ENCODE data around the gene CPD. TPM values are rescaled to one million over a fixed set of nuclear protein-coding genes. Genes with fewer than 3 reads are reported as not detected.

Gene CPD
- total and polyA plus RNA-seq, 2 of the 13 experiments (the other 11 are each of a cell fraction or from before 2014, with no cell fraction given) = 46.1 to 72.3 TPM

DNA sequence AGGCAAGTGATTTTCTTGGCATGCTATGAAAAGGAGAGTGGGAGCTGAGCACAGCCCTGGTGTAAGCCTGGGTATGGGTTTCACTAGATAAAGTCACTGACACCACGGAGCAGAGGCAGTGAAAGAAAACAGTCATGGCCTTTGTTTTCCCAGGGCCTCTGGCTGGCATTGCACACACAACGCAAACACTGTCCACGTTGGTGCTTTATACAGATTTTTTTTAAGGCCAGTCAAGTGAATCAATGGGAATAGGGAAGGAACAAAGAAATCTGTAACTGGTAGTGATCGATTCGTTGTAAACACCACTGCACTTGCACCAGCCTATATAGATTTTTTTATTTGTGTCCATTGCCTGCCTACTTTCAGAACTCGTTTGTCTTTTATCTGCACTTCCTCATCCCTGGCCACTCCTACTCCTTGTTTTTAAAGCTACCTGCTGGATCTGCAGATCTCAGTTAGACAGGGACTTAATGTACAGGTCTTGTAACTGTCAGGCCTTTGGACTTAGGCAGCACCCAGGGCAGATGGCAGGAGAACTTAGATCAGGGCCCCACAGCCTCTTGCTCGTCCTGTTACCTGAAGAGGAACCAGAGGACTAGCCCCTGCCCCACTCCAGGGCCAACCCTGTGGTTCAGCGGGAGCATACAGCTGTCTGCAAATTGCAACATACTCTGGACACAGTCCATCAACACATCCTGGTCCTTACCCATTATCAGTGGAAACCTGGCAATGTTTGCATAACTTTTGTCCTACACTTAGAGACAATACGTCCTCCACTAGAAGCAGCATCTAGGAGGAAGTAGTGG is 34.2 kb upstream of the CPD start (continued):
- no peak for TF ChIP-seq ZNF83 (CRISPR knock-in tag; IDR thresholded peaks at IDR 0.05; ENCODE audit: borderline replicate concordance)
- no peak for TF ChIP-seq SMAD9 (CRISPR knock-in tag; IDR thresholded peaks at IDR 0.05)
- TF ChIP-seq, protein P1, sequence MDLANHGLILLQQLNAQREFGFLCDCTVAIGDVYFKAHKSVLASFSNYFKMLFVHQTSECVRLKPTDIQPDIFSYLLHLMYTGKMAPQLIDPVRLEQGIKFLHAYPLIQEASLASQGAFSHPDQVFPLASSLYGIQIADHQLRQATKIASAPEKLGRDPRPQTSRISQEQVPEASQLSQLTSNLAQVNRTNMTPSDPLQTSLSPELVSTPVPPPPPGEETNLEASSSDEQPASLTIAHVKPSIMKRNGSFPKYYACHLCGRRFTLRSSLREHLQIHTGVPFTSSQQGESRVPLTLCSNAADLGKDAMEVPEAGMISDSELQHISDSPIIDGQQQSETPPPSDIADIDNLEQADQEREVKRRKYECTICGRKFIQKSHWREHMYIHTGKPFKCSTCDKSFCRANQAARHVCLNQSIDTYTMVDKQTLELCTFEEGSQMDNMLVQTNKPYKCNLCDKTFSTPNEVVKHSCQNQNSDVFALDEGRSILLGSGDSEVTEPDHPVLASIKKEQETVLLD (CRISPR knock-in tag; IDR thresholded peaks at IDR 0.05; ENCODE audit: low read depth) = no peak
- TF ChIP-seq, protein P2, sequence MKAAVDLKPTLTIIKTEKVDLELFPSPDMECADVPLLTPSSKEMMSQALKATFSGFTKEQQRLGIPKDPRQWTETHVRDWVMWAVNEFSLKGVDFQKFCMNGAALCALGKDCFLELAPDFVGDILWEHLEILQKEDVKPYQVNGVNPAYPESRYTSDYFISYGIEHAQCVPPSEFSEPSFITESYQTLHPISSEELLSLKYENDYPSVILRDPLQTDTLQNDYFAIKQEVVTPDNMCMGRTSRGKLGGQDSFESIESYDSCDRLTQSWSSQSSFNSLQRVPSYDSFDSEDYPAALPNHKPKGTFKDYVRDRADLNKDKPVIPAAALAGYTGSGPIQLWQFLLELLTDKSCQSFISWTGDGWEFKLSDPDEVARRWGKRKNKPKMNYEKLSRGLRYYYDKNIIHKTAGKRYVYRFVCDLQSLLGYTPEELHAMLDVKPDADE (CRISPR knock-in tag; IDR thresholded peaks at IDR 0.05) = no peak
- 0 out of 2 replicates have a peak, but pooled peaks have one; percentile 31 for TF ChIP-seq ZNF777 (CRISPR knock-in tag; IDR thresholded peaks at IDR 0.05)
- TF ChIP-seq ZIK1 (CRISPR knock-in tag; IDR thresholded peaks at IDR 0.05; ENCODE audit: borderline replicate concordance, low read depth) = no peak
- peak; percentile 77 for TF ChIP-seq HMG20B (CRISPR knock-in tag; conservative IDR thresholded peaks at IDR 0.05)
- TF ChIP-seq, protein P3, sequence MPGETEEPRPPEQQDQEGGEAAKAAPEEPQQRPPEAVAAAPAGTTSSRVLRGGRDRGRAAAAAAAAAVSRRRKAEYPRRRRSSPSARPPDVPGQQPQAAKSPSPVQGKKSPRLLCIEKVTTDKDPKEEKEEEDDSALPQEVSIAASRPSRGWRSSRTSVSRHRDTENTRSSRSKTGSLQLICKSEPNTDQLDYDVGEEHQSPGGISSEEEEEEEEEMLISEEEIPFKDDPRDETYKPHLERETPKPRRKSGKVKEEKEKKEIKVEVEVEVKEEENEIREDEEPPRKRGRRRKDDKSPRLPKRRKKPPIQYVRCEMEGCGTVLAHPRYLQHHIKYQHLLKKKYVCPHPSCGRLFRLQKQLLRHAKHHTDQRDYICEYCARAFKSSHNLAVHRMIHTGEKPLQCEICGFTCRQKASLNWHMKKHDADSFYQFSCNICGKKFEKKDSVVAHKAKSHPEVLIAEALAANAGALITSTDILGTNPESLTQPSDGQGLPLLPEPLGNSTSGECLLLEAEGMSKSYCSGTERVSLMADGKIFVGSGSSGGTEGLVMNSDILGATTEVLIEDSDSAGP (CRISPR knock-in tag; IDR thresholded peaks at IDR 0.05; ENCODE audit: borderline replicate concordance) = peak; percentile 92
- TF ChIP-seq TEAD3 (CRISPR knock-in tag; optimal IDR thresholded peaks at IDR 0.05; ENCODE audit: borderline replicate concordance) = peak; percentile 95
- TF ChIP-seq, protein P4, sequence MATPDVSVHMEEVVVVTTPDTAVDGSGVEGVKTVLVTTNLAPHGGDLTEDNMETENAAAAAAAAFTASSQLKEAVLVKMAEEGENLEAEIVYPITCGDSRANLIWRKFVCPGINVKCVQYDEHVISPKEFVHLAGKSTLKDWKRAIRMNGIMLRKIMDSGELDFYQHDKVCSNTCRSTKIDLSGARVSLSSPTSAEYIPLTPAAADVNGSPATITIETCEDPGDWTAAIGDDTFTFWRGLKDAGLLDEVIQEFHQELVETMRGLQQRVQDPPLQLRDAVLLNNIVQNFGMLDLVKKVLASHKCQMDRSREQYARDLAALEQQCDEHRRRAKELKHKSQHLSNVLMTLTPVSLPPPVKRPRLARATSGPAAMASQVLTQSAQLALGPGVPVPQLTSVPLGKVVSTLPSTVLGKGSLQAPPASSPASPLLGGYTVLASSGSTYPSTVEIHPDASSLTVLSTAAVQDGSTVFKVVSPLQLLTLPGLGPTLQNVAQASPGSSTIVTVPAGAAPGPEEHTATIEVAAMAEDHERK (CRISPR knock-in tag; IDR thresholded peaks at IDR 0.05; ENCODE audit: low read depth) = no peak; the same call in 1 of the 2 replicates
- TF ChIP-seq ATAD3A (CRISPR knock-in tag; IDR thresholded peaks at IDR 0.05) = no peak
- 0 out of 2 replicates have a peak, but pooled peaks have one; percentile 75 for TF ChIP-seq NCOA1 (CRISPR knock-in tag; IDR thresholded peaks at IDR 0.05)
- 0 out of 2 replicates have a peak, but pooled peaks have one; percentile 27 for TF ChIP-seq ZNF160 (CRISPR knock-in tag; IDR thresholded peaks at IDR 0.05)
- no peak for TF ChIP-seq ZNF558 (CRISPR knock-in tag; IDR thresholded peaks at IDR 0.05; ENCODE audit: borderline replicate concordance)
- TF ChIP-seq, protein P5, sequence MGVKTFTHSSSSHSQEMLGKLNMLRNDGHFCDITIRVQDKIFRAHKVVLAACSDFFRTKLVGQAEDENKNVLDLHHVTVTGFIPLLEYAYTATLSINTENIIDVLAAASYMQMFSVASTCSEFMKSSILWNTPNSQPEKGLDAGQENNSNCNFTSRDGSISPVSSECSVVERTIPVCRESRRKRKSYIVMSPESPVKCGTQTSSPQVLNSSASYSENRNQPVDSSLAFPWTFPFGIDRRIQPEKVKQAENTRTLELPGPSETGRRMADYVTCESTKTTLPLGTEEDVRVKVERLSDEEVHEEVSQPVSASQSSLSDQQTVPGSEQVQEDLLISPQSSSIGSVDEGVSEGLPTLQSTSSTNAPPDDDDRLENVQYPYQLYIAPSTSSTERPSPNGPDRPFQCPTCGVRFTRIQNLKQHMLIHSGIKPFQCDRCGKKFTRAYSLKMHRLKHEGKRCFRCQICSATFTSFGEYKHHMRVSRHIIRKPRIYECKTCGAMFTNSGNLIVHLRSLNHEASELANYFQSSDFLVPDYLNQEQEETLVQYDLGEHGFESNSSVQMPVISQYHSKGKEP (CRISPR knock-in tag; IDR thresholded peaks at IDR 0.05) = 0 out of 2 replicates have a peak, but pooled peaks have one; percentile 23
- no peak for TF ChIP-seq AGO1 (IDR thresholded peaks at IDR 0.05; ENCODE audit: low read depth, low read length, poor library complexity, severe bottlenecking)
- TF ChIP-seq ZNF34 (CRISPR knock-in tag; IDR thresholded peaks at IDR 0.05; ENCODE audit: borderline replicate concordance) = 0 out of 2 replicates have a peak, but pooled peaks have one; percentile 73
- TF ChIP-seq, protein P6, sequence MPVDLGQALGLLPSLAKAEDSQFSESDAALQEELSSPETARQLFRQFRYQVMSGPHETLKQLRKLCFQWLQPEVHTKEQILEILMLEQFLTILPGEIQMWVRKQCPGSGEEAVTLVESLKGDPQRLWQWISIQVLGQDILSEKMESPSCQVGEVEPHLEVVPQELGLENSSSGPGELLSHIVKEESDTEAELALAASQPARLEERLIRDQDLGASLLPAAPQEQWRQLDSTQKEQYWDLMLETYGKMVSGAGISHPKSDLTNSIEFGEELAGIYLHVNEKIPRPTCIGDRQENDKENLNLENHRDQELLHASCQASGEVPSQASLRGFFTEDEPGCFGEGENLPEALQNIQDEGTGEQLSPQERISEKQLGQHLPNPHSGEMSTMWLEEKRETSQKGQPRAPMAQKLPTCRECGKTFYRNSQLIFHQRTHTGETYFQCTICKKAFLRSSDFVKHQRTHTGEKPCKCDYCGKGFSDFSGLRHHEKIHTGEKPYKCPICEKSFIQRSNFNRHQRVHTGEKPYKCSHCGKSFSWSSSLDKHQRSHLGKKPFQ (CRISPR knock-in tag; IDR thresholded peaks at IDR 0.05; ENCODE audit: insufficient replicate concordance) = peak; percentile 60
- no peak for TF ChIP-seq TEAD2 (CRISPR knock-in tag; IDR thresholded peaks at IDR 0.05)
